Measurements from ENCODE around the gene RBM38. TPM values are rescaled to one million over a fixed set of nuclear protein-coding genes. Genes with fewer than 3 reads are reported as not detected.

RBM38 gene
- total and polyA plus RNA-seq, 2 of the 13 experiments (the other 11 are each of a cell fraction or from before 2014, with no cell fraction given) = 24.2 to 34.2 TPM

DNA sequence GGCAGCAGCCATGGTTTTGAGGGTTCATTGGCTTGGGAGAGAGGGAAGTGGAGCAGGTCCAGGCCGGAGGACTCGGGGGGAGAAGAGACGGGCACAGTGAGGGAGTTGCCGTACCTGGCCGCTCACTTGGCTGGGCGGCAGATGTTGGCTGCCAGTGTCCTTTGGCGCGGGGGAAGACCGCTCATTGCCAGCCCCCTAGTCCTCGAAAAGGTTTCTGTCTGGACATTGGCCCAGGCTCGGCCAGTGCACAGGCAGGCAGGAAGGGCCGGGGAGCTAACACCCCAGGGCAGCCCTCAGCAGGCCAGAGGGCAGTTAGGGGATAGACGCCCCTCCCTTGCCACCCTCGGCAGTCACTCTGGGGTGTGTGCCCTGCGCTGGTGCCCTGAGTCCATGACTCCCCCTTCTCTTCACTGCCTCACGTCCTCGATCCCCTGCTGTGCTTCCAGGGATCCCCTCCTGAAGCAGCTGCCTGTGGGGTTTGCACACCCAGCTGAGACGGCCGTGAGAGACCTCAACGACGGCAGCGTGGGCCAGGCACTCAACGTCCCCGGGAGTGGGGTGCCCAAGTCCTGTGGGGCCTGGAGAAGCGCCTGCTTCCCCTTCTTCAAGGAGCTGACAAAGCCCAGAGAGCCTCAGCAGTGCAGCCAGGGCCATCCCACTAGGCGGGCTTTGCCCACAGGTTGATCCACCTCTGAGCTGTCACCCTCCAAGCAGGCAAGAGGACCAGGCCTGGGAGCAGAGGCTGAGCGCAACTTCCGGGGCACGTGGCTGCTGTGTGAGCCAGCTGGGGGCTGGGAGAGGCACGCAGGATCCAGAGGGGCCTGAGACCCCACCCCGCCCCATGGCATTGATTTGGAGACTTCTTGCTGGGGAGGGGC, 20.4 kb downstream of the RBM38 start:
- intact Hi-C loops (cut with micrococcal nuclease; ENCODE audit: unreplicated experiment) = no loop called here
- BruUV-seq (replicated peaks) = no TSS peak
- CTCF ChIA-PET (ENCODE audit: low intra/inter-chr PET ratio, low total read pairs) = no interaction called here
- TF ChIP-seq, protein P1, sequence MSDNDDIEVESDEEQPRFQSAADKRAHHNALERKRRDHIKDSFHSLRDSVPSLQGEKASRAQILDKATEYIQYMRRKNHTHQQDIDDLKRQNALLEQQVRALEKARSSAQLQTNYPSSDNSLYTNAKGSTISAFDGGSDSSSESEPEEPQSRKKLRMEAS (IDR thresholded peaks at IDR 0.05) = peak; percentile 62
- TF ChIP-seq CAMTA2 (CRISPR knock-in tag; IDR thresholded peaks at IDR 0.05; ENCODE audit: borderline replicate concordance) (peak; percentile 42; the same call in 1 of the 2 replicates), KDM6A (CRISPR knock-in tag; IDR thresholded peaks at IDR 0.05; ENCODE audit: low read depth) (no peak), MTA1 (CRISPR knock-in tag; IDR thresholded peaks at IDR 0.05; ENCODE audit: borderline replicate concordance) (peak; percentile 48; the same call in 1 of the 2 replicates), ZNF550 (CRISPR knock-in tag; IDR thresholded peaks at IDR 0.05; ENCODE audit: borderline replicate concordance) (0 out of 2 replicates have a peak, but pooled peaks have one; percentile 21), ZKSCAN8 (CRISPR knock-in tag; IDR thresholded peaks at IDR 0.05; ENCODE audit: borderline replicate concordance) (no peak), ZNF430 (CRISPR knock-in tag; IDR thresholded peaks at IDR 0.05) (0 out of 2 replicates have a peak, but pooled peaks have one; percentile 18), ELF1 (CRISPR knock-in tag; IDR thresholded peaks at IDR 0.05) (peak; percentile 48; the same call in 1 of the 2 replicates), KDM5B (CRISPR knock-in tag; IDR thresholded peaks at IDR 0.05; ENCODE audit: borderline replicate concordance) (peak; percentile 24; the same call in 1 of the 2 replicates), ZSCAN21 (CRISPR knock-in tag; IDR thresholded peaks at IDR 0.05; ENCODE audit: borderline replicate concordance) (0 out of 2 replicates have a peak, but pooled peaks have one; percentile 58), MEIS1 (CRISPR knock-in tag; IDR thresholded peaks at IDR 0.05; ENCODE audit: borderline replicate concordance) (peak; percentile 56; the same call in 1 of the 2 replicates), GABPB1 (CRISPR knock-in tag; IDR thresholded peaks at IDR 0.05) (peak; percentile 84), ZNF543 (CRISPR knock-in tag; IDR thresholded peaks at IDR 0.05) (0 out of 2 replicates have a peak, but pooled peaks have one; percentile 34), ZFX (CRISPR knock-in tag; IDR thresholded peaks at IDR 0.05; ENCODE audit: low read depth) (0 out of 2 replicates have a peak, but pooled peaks have one; percentile 30), NPAS2 (CRISPR knock-in tag; IDR thresholded peaks at IDR 0.05; ENCODE audit: borderline replicate concordance) (no peak), ZNF382 (CRISPR knock-in tag; IDR thresholded peaks at IDR 0.05; ENCODE audit: borderline replicate concordance) (no peak), MYC (CRISPR knock-in tag; IDR thresholded peaks at IDR 0.05; ENCODE audit: borderline replicate concordance) (peak; percentile 41; the same call in 1 of the 2 replicates), KDM2A (CRISPR knock-in tag; IDR thresholded peaks at IDR 0.05; ENCODE audit: borderline replicate concordance, low read depth) (0 out of 2 replicates have a peak, but pooled peaks have one; percentile 27), MLX (CRISPR knock-in tag; IDR thresholded peaks at IDR 0.05) (peak; percentile 69; the same call in 1 of the 2 replicates), ZNF230 (CRISPR knock-in tag; IDR thresholded peaks at IDR 0.05) (0 out of 2 replicates have a peak, but pooled peaks have one; percentile 51)
- TF ChIP-seq, protein P2, sequence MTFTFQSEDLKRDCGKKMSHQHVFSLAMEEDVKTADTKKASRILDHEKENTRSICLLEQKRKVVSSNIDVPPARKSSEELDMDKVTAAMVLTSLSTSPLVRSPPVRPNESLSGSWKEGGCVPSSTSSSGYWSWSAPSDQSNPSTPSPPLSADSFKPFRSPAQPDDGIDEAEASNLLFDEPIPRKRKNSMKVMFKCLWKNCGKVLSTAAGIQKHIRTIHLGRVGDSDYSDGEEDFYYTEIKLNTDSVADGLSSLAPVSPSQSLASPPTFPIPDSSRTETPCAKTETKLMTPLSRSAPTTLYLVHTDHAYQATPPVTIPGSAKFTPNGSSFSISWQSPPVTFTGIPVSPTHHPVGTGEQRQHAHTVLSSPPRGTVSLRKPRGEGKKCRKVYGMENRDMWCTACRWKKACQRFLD (CRISPR knock-in tag; IDR thresholded peaks at IDR 0.05; ENCODE audit: borderline replicate concordance) = 0 out of 2 replicates have a peak, but pooled peaks have one; percentile 51

More for the DNA sequence above, 20.4 kb downstream of the RBM38 start:
- Histone ChIP-seq H3K79me2 (ENCODE audit: insufficient read depth, low read length) (no peaks in the 10 kb centered on the region), H3K27ac (ENCODE audit: extremely low read length, insufficient read depth, low read length) (no peak overlapping the region), H3K9ac (ENCODE audit: insufficient read depth, low read depth, low read length) (no peak overlapping the region), H3K4me3 (replicated peaks in 1 of 3; ENCODE audit: insufficient read depth in 1 of 3, low read depth in 2 of 3, low read length in 3 of 3) (0 out of 6 replicates have a peak overlapping the region, but pooled peaks of 1 of the 3 experiments have one; percentile 1), H3K27me3 (ENCODE audit: control insufficient read depth in 1 of 2, insufficient read depth in 2 of 2, low read length in 2 of 2) (peaks cover 7 to 39% of the 10 kb centered on the region in 2 experiments; a peak in 3 of 5 replicates), H3K9me3 (ENCODE audit: low read length) (no peaks in the 10 kb centered on the region), H2AFZ (ENCODE audit: low read length) (no peak overlapping the region), H4K20me1 (ENCODE audit: insufficient read depth, low read length) (no peaks in the 10 kb centered on the region), H3K4me1 (ENCODE audit: insufficient read depth, low read length) (0 out of 2 replicates have a peak, but pooled peaks cover 10% of the 10 kb centered on the region), H3K36me3 (replicated peaks in 1 of 2; ENCODE audit: control insufficient read depth in 1 of 2, insufficient read depth in 2 of 2, low read length in 2 of 2) (peaks cover 14 to 23% of the 10 kb centered on the region in 2 experiments), H3K4me2 (ENCODE audit: low read depth, low read length) (no peak overlapping the region)
- POLR2A ChIA-PET = interaction anchor here (1.1 kb wide), 1 partner anchor 19 kb away, joined by 3 read pairs; no protein-coding TSS in a partner anchor
- ATAC-seq (peak; percentile 47), FAIRE-seq (no peak), DNase-seq (ENCODE audit: low spot score) (no peak)
- in situ Hi-C loops (cut with HindIII; ENCODE audit: extremely low pct_ligation_motif_present, low pct_unique_long_range_greater_than_20kb) = no loop called here
- WGBS (ENCODE audit: low lambda C conversion rate) = 45% methylated on average over 30 of the region's 31 CpGs
